HCT116 (cell line): ENCODE results near the gene YWHAH.

Source experiments
- ATF3 ChIP-seq: IDR thresholded peaks from 2 replicates; pipeline ENCODE4 v1.6.1; 2012
- CTCF ChIP-seq, 3 experiments: fragments of 200-600 bp in 1 of 3; sonication (generic) in 1 of 3; IDR thresholded peaks in 2 of 3; conservative IDR thresholded peaks in 1 of 3; 2 replicates each; pipeline ENCODE4 v1.5.1; 2012 to 2017; ENCODE audit warnings: low read depth in 2 of 3, low read length in 2 of 3, antibody characterized with exemption in 1 of 3, borderline replicate concordance in 1 of 3, control low read depth in 1 of 3, mild to moderate bottlenecking in 1 of 3, mixed read lengths in 1 of 3, mixed run types in 1 of 3, moderate library complexity in 1 of 3; ENCODE audit not compliant: insufficient read depth in 1 of 3
- EZH2 ChIP-seq: fragments of 200-600 bp; sonication (generic); IDR thresholded peaks from 2 replicates; pipeline ENCODE4 v1.6.1; 2017; ENCODE audit warnings: antibody characterized with exemption, mixed run types
- EZH2phosphoT487 ChIP-seq: fragments of 200-600 bp; IDR thresholded peaks from 2 replicates; pipeline ENCODE4 v1.6.1; 2018; ENCODE audit warnings: antibody characterized with exemption, borderline replicate concordance
- MAX ChIP-seq: IDR thresholded peaks from 2 replicates; pipeline ENCODE4 v1.6.1; 2012
- POLR2A ChIP-seq: IDR thresholded peaks from 2 replicates; pipeline ENCODE4 v1.7.0; 2011; ENCODE audit warnings: borderline replicate concordance; ENCODE audit not compliant: insufficient read depth, insufficient read length; ENCODE audit errors: extremely low read depth
- POLR2AphosphoS5 ChIP-seq: IDR thresholded peaks from 2 replicates; pipeline ENCODE4 v1.6.1; 2011; ENCODE audit warnings: mild to moderate bottlenecking, low read depth, low read length, moderate library complexity
- SIN3A ChIP-seq: IDR thresholded peaks from 2 replicates; pipeline ENCODE4 v1.6.1; 2012; ENCODE audit warnings: low read depth
- ZBTB33 ChIP-seq: IDR thresholded peaks from 2 replicates; pipeline ENCODE4 v1.6.1; 2011; ENCODE audit warnings: mild to moderate bottlenecking, low read length, moderate library complexity; ENCODE audit not compliant: insufficient replicate concordance; ENCODE audit errors: extremely low read depth

GRCh38 chr22:31898926-31899325 is 45.4 kb upstream of the YWHAH start:
- TF ChIP-seq EZH2 (no peak), CTCF (IDR thresholded peaks at IDR 0.05 in 2 of 3, conservative IDR thresholded peaks at IDR 0.05 in 1 of 3; ENCODE audit: borderline replicate concordance in 1 of 3, insufficient read depth in 1 of 3, low read depth in 2 of 3, low read length in 2 of 3) (no peak), ATF3 (no peak), POLR2A (no peak), POLR2AphosphoS5 (no peak), MAX (no peak), EZH2phosphoT487 (no peak), SIN3A (no peak), ZBTB33 (no peak)
